Epithelial cell of proximal tubule (primary cell): ENCODE data around the gene LDAH. TPM values are rescaled to one million over a fixed set of nuclear protein-coding genes. Genes with fewer than 3 reads are reported as not detected.

Source experiments
- DNase-seq: peaks from one replicate; pipeline ENCODE4 v3.0.0-alpha.2; 2011; ENCODE audit warnings: low read depth
- H3K4me3 ChIP-seq: 2 replicates; pipeline ENCODE4 v1.5.1; 2011; ENCODE audit warnings: low read depth, mild to moderate bottlenecking, low read length
- CTCF ChIP-seq: conservative IDR thresholded peaks from 2 replicates; pipeline ENCODE4 v1.5.1; 2012; ENCODE audit warnings: low read depth, mild to moderate bottlenecking, low read length
- total RNA-seq: library from RNA; depleted of rRNA; stranded (reverse); fragments of >200 nt; gene quantifications from 2 replicates; pipeline ENCODE4 v1.2.3, GENCODE V29; 2015

Gene LDAH
- total RNA-seq, 1 donor from 2014 or later, result 16.5 TPM

GRCh38 chr2:20672201-20672951 lies 150.5 kb downstream of the LDAH start:
- DNase-seq, result no peak
- no peak for TF ChIP-seq CTCF
- no peak overlapping the region for H3K4me3 ChIP-seq

GRCh38 chr2:20671736-20672080 lies 151.2 kb downstream of the LDAH start:
- no peak for DNase-seq
- H3K4me3 ChIP-seq, result no peak overlapping the region
- TF ChIP-seq CTCF, result no peak

- no peak for DNase-seq
- no peak for TF ChIP-seq CTCF
These were observed 151.7 kb downstream of the LDAH start for GRCh38 chr2:20671036-20671735.

GRCh38 chr2:20670315-20671035 lies 152.4 kb downstream of the LDAH start:
- no peak for TF ChIP-seq CTCF
- no peak overlapping the region for H3K4me3 ChIP-seq
- DNase-seq, result no peak

More at GRCh38 chr2:20671036-20671735, 151.7 kb downstream of the LDAH start:
- H3K4me3 ChIP-seq, result no peak overlapping the region

GRCh38 chr2:20669562-20670314 lies 153.2 kb downstream of the LDAH start:
- no peak for DNase-seq
- H3K4me3 ChIP-seq, result no peak overlapping the region
- no peak for TF ChIP-seq CTCF

- no peak for TF ChIP-seq CTCF
- no peak overlapping the region for H3K4me3 ChIP-seq
- no peak for DNase-seq
These were observed 153.9 kb downstream of the LDAH start for GRCh38 chr2:20668871-20669475.
